22Rv1 (cell line): ENCODE measurements around the gene BEND7.

Source experiments
- H3K27ac ChIP-seq: fragments of 450-650 bp; 2 replicates; pipeline ENCODE4 v1.5.1; 2017
- ZFX ChIP-seq: fragments of 450-650 bp; IDR thresholded peaks from 2 replicates; pipeline ENCODE4 v1.6.1; 2017; ENCODE audit warnings: antibody characterized with exemption, borderline replicate concordance
- TF ChIP-seq, protein P1 (sequence below): fragments of 450-650 bp; IDR thresholded peaks from 2 replicates; pipeline ENCODE4 v1.5.1; 2017; ENCODE audit warnings: mild to moderate bottlenecking

Gene BEND7

DNA sequence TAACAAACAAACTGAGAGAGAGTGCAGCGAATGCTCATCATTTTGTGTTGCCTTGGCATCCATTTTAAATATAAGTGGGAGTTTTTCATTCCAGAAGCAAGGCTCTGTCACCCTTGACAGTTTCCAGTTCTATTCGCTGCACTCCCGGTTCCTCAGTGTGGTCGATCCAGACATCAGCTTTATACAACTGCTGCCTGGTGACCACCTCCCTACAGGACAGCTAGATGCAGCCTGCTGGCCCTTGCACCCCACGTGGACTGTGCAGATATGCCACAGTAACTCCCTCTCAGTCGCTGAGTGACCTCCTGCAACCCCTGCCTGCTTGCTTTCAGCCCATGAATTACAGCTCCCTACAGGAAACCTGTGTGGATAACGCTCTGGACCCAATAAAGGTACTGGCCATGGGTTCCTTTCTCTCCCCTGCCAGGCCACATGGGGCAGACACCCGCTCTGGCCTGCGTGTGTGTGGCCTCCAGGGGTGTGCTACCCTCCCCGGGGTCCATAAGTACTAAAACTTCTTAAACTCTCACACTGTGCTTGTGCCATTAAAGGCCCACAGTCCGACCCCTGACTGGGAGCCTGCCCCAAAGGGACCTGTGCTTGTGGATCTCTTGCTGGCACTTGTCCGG, 23.6 kb downstream of the BEND7 start:
- no peak overlapping the region for H3K27ac ChIP-seq
- TF ChIP-seq ZFX, result no peak
- TF ChIP-seq, protein P1, sequence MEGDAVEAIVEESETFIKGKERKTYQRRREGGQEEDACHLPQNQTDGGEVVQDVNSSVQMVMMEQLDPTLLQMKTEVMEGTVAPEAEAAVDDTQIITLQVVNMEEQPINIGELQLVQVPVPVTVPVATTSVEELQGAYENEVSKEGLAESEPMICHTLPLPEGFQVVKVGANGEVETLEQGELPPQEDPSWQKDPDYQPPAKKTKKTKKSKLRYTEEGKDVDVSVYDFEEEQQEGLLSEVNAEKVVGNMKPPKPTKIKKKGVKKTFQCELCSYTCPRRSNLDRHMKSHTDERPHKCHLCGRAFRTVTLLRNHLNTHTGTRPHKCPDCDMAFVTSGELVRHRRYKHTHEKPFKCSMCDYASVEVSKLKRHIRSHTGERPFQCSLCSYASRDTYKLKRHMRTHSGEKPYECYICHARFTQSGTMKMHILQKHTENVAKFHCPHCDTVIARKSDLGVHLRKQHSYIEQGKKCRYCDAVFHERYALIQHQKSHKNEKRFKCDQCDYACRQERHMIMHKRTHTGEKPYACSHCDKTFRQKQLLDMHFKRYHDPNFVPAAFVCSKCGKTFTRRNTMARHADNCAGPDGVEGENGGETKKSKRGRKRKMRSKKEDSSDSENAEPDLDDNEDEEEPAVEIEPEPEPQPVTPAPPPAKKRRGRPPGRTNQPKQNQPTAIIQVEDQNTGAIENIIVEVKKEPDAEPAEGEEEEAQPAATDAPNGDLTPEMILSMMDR, result no peak

DNA sequence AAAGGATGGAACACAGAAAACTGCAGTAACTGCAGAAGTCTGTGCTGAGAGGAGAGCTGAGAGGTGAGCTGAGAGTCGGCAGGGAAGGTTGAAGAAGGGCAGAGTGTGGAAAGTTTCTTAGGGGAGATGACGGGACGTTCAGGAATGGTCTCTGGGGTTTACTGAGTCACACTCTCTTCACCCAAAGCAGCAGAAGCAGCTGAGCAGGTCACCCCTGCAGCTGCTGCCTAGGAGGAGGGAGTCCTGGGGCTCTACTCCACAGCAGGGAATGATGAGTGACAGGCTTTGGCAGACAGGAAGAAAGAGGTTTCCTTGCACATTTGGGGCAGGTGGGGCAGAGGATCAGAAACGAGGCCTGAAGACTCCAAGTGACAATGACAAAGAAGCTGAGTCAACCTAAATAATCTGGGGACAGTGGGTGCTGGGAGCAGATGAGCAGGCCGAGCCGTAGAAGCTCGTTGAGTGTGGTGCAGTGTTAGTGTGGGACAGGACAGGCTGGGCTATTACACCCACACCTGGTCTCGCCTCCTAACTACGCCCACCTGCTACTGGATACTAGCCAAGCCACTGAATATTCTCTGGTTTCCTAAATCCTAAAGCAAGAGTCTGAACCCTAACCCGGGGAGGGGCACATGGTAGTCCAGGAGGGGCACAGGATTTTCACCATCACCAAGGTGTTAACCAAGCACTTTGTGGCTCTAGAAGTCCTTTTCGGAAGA, 24.9 kb downstream of the BEND7 start:
- H3K27ac ChIP-seq, result no peak overlapping the region
- TF ChIP-seq, protein P1, result no peak
- no peak for TF ChIP-seq ZFX

GRCh38 chr10:13502380-13502779, 26.4 kb downstream of the BEND7 start:
- no peak overlapping the region for H3K27ac ChIP-seq
- TF ChIP-seq ZFX, result no peak
- TF ChIP-seq, protein P1, result no peak

DNA sequence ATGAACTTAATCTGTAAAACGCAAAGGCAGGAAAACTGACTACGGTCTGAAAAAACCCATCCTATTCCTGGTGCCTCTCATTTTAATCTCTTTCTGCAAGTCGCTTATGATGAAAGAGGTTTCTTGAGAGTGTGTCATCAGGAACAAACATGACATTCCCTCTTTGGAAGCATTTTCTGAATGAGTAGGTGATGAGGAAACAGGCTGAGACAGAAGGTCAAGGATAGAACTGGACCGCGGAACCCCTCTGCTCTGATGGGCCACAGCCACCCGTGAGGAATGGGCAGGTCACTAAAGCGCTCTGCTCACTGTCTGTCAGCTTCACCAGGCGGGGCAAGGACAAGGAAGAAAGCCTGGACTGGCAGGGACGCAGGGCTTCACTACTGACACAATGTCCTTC, 28.6 kb downstream of the BEND7 start:
- H3K27ac ChIP-seq, result no peak overlapping the region
- no peak for TF ChIP-seq ZFX
- TF ChIP-seq, protein P1, result no peak

DNA sequence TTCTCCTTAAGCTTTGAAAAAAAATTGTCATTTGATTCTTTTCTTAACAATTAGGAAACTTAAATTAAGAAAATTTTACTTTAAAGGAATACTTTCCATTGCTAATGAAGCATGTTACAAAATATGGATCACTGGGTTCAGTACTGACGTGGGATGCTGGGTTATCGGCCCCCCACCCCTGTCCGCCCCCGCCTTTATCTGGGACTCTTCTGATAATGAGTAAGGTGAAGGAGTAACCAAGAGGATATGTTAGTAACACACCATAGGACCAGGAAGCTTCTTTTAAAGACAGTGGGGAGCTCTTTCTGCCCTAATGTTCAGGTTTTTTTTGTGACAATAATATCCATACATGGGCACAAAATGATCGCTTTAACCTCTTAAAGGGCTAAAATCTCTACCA, 29.7 kb downstream of the BEND7 start:
- H3K27ac ChIP-seq, result no peak overlapping the region
- TF ChIP-seq ZFX, result no peak
- TF ChIP-seq, protein P1, result no peak

DNA sequence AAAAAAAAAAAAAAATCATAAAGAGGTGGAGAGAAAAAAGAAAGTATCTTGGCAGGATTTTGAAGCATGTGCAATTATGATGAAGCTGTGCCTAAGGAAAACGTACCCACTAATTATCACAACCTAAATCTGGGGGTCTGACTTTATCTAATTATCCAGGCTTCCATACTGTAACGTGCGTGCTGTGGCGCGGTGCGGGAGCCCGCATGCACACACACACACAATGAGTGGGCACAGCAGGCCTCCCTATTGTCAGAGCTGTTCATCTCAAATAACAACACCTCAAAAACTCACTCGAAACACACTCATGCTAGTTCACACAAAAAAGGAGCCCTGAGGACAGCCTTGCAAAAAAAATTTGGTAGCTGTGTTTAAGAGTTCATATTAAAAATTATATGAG, 31.9 kb downstream of the BEND7 start:
- TF ChIP-seq ZFX, result no peak
- TF ChIP-seq, protein P1, result no peak

DNA sequence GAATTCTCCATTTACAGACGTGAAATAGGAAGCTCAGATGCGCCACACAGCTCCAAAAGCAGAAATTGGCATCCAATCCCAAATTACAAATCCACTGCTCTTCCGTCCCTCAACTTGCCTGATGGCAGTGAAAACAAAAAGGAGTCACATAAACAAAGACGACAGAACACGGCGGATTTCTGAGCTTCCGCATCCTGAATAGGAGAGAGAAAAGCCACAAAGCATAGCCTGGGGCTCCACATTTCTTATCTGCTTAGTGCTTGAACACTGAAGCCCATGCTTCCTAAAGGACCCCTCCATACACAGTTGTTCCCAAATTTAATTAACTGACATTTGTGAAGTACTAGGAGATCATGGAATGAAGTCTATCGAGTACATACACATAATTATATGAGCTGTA, 32.6 kb downstream of the BEND7 start:
- TF ChIP-seq ZFX, result no peak
- TF ChIP-seq, protein P1, result no peak
- H3K27ac ChIP-seq, result no peak overlapping the region

More for the DNA sequence above, 31.9 kb downstream of the BEND7 start:
- H3K27ac ChIP-seq, result no peak overlapping the region
